GM18499 (cell line): ENCODE results near the gene FMNL2.

Experiments used
- ATAC-seq: cut with Tn5 transposase; IDR thresholded peaks from one replicate; pipeline ENCODE4 v1.9.1; 2021; ENCODE audit warnings: moderate number of reproducible peaks; ENCODE audit not compliant: insufficient read depth, unreplicated experiment

The FMNL2 gene

DNA sequence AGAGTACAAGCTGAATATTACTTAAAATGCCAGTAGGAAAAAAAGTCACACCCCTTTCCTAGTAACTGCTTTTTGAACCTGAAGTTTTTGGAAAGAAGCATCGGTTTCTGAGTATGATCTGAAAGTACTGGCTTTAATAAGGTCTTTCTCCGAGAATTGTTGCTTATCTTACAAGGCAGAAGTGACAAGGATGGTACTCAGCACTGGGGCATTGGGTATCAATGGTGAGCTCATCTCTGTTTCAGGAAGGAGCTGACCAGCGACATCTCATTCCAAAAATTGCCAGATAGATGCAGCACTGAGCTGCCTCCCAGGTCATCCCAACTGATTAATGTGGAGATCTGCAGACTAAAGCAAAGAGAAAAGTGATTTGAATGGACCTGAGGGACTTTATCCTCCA is 85.4 kb downstream of the FMNL2 start:
- no peak for ATAC-seq

- ATAC-seq, result no peak
Measured at GRCh38 chr2:152420936-152421335, 86.0 kb downstream of the FMNL2 start.

GRCh38 chr2:152421521-152422370 is 86.8 kb downstream of the FMNL2 start:
- ATAC-seq, result no peak

- no peak for ATAC-seq
Measured at GRCh38 chr2:152423684-152424083, 88.7 kb downstream of the FMNL2 start.

DNA sequence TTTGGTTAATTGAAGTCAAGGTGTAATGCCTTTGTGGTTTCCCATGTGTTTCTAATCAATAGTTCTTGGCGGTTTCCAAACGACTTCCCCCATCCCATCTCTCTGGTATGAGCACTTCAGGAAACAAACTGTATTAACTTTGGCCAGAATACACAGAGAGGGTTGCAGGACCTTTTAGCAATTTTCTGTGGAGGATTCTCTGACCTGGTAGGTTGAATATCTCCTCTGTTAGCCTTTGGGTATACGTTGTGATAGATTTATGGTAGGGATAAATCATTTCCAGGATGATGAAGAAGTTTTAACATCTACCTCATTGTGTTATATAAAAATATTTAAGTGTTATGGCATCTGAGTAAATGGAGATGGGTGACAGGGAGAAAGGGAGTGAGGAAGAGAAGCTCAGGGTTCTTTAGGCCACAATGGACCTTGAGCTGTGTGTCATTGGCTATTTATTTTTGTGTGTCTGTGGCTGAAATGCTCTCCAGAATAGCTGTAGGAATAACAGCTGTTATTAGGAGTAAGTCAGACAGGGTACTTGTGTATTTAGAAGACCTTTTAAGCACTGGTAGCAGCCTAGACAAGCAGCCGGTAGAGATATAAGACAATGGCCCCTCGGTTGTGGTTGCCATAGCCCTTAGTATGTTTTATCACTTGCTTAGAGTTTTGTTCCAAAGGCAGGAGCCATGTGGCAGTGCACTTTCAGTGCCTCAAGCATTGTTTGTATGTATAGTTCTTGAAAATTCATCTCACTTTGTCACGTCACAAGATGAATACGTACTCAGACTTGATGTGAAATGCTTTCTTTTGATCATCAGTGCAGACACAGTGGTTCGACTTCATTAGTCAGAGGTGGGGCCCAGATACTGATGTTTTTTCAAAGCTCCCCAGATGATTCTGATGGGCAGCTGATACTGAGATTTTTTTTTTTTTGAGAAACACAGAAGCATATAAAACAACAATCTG is 91.1 kb downstream of the FMNL2 start:
- no peak for ATAC-seq

DNA sequence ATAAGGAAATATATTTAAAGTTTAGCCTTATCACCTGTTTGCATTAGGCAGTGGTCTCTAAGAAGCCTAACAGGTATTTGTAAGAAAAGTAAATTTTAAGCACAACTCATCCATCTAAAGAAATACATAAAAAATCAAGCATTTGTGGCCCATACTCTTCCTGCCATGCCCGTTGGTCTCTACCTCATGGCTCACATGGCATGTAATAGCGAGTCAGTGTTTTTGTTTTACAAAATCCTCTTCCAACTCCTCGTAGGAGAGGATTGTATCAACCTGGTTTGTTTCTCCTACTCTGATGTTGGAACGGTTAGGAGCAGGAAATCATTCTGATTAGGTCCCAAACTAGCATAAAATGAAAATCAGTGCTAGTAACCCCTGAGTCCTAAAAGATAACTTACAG is 91.8 kb downstream of the FMNL2 start:
- no peak for ATAC-seq

DNA sequence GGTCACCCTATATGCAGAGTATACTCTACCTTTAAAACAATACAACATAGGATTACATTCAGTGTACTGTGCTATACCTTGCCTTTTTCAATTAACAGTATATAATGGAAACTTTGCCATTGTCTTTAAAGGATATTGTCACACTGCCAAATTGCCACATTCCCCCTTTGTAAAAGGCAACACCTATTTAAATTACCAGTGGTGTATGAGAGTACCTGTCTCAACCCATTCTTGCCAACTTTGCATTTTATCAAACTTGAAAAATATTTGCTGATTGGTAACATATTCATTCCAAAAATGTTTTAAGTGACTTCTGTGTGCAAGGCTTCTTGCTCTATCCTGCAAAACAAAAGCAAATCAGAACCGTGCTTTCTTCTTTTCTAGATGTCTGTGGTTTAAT is 92.9 kb downstream of the FMNL2 start:
- ATAC-seq, result no peak

DNA sequence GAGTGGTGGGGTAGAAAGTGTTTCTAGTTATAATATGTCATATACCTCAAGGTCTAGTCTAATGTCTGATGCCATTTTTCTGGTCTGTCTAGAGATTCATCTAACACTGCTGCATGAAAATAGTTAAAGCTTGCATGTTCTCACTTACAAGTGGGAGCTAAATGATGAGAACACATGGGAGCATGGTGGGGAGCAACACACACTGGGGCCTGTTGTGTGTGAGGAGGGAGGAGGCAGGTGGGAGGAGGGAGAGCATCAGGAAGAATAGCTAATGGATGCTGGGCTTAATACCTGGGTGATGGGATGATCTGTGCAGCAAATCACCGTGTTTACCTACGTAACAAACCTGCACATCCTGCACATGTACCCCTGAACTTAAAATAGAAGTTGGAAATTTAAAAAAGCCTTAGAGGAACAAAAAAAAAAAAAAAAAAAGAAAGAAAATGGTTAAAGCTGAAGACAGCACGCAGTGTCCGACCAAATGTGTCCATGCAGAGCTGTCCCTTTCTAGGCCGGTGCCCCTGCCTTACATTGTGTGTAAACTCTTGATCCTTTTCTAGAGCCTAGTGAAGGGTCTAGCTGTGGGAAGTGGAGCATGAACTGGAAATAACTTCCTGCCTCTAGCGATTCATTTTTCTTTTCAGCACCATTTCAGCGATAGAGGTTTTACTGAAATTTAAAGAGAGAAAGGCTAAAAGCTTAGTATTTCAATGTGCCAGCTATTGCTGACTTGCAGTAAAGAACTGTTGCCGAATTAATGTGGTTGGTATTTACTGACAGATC is 94.0 kb downstream of the FMNL2 start:
- ATAC-seq, result no peak

DNA sequence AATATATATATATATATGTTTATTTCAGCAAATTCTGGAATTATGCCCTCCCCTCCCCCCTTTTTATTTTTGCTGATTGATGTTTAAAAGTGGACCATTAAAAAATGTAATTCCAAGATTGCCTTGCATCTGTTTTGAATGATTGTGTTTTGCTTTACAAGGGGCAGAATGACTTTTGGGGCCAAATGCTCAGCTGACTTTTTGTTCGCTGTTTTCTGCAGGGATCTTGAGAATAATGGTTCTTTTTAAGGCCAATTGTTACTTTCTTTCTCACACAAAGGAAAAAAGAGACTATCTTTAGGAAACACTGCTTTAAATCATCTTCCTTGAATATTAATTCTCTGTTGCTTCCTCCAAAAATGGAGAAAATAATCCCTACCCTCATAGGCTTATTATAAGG is 95.9 kb downstream of the FMNL2 start:
- no peak for ATAC-seq

DNA sequence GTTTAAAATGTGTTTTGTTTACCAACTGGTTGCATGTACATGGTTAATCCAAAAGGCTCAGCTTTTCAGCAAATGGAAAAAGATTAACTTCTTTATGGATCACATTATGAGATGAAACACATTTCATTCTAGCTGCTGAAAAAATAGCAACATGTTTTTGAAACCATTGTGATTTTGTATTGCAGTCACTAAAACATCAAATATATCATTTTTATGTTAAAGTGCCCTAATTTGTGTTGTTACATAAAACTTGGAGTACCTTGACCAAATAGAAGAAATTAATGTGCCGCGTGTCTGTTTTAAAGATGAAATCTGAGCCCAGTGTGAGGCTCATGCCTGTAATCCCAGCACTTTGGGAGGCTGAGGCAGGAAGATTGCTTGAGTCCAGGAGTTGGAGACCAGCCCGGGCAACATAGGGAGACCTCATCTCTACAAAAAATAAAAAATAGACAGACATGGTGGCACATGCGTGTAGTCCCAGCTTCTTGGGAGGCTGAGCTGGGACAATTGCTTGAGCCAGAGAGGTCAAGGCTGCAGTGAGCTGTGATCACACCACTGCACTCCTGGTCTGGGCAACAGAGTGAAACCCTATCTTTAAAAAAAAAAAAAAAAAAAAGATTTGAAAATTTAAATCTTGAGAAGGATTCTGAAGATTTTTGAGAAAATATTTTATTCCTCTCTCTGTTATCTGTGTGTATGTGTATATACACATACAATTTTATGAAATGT is 96.6 kb downstream of the FMNL2 start:
- ATAC-seq, result no peak

DNA sequence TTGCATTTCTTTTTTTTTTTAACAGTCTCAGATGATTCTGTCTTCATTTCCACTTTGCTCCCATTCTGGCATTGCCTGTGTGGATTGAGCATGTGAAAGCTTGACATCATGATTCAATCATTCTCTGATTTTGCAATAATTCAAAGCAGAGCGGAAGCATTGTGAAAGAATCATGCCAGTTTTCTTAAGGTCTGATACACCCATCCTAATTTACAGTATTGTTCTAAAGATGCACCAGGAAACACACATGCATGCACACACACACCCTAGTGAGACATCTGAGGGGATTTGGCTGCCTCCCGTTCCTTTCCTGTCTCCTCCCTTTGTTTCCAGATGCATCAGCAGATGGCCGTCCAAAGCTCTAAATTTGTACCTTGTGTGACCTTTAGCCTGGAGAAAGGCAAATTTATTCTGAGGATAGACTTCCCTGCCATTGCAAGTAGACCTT is 97.3 kb downstream of the FMNL2 start:
- ATAC-seq, result no peak

DNA sequence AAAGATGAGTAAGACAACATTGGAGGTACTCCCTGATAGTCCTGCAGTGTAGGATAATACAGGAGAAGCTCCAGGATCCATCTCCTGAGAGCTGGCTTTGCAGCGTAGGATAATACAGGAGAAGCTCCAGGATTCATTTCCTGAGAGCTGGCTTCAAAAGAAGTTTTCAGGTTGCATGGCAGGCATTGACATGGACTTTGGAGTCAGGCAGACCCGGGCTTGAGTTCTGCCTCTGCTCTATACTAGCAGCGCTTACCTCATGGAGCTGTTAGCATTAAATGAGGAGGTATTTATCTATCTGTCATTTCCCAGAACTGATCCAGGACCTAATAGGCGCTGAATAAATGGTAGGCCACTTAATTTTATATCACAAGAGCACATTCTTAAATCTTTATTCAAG is 97.8 kb downstream of the FMNL2 start:
- ATAC-seq, result no peak

DNA sequence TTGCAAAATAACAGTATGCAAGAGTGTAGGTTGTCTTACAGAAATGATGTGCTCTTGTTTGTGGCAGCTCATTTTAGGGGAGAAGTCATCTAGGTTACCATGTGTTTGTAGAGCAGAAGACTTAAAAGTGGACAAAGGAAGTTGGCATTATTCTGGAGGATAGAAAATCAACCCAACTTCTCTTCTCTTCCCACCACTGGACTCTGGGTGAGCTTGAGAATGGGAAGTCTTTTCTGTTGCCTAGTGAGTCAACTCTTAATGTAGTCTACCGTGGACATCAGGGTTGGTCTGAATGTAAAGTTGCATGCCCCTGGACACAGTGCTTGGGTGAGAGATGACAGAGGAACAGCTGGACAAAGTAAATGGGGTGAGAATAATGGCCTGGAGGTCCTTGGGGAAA is 98.3 kb downstream of the FMNL2 start:
- ATAC-seq, result no peak

DNA sequence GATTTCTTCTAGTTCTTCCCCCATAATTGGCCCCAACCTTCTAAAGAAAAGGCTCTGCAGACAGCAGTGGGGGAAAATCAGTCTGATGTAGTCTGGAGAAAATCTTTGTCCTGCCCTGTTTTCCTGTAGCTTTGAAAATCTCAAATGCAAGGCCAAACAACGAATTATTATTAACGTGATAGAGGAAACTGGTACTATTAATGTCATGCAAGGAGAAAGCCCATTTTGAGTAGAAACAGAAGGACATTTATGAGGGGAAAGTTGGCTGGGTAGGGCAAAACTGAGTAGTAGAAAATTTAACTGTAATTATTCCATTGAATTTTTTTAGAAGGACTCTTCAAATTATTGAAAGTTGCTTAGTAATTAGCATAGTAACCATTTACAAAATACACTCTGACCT is 98.8 kb downstream of the FMNL2 start:
- ATAC-seq, result no peak

- ATAC-seq, result no peak
Measured at GRCh38 chr2:152434395-152435182, 99.6 kb downstream of the FMNL2 start.

- no peak for ATAC-seq
Measured at GRCh38 chr2:152436148-152436547, 101.2 kb downstream of the FMNL2 start.

- no peak for ATAC-seq
Measured at GRCh38 chr2:152437276-152438108, 102.5 kb downstream of the FMNL2 start.

- ATAC-seq, result no peak
Measured at GRCh38 chr2:152440049-152440448, 105.1 kb downstream of the FMNL2 start.
